ENCODE data around the gene LBR.

The LBR gene

DNA sequence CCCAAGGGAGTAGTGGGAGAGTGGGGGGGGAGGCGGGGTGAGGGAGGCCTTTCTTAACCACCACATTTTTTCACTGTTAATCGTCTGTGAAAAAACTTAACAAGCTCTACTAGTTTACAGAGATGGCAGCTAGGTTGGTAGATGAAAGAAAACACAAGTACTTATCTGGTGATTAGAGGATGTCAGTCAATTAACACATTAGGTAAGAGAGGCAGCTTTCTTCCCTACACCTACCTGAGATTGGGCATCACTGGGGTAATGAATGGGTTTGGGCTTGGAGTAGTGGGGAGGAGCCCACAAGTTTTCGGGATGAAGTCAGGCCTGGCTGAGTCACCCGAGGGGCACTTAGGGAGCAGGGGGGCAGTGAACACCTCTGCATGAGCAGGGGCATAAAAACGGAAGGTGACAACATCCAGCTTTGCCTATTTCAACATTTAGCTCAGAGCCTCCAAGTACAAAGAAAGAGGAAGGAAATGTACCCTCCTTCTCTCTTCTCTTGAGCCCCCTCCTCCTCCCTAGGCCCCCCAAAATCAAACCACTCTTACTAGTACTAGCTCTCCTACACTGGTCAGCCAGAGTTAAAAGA lies 2.5 kb downstream of the LBR start (continued):
- TF ChIP-seq KLF1 (tag by site-specific recombination; IDR thresholded peaks at IDR 0.05) (peak; percentile 85), ZNF701 (tag by site-specific recombination; IDR thresholded peaks at IDR 0.05) (no peak), PRDM10 (tag by site-specific recombination; IDR thresholded peaks at IDR 0.05) (peak; percentile 90), ZNF211 (tag by site-specific recombination; IDR thresholded peaks at IDR 0.05; ENCODE audit: low read depth) (no peak), INSM2 (tag by site-specific recombination; IDR thresholded peaks at IDR 0.05) (peak; percentile 85), KLF9 (tag by site-specific recombination; IDR thresholded peaks at IDR 0.05; ENCODE audit: low read depth) (no peak), ZNF514 (tag by site-specific recombination; IDR thresholded peaks at IDR 0.05) (no peak), ZNF664 (tag by site-specific recombination; IDR thresholded peaks at IDR 0.05) (no peak), ZNF138 (tag by site-specific recombination; IDR thresholded peaks at IDR 0.05; ENCODE audit: borderline replicate concordance) (no peak), ZSCAN23 (tag by site-specific recombination; IDR thresholded peaks at IDR 0.05) (peak; percentile 24; the same call in 1 of the 2 replicates), TCF7L2 (IDR thresholded peaks at IDR 0.05; ENCODE audit: borderline replicate concordance, low read depth, low read length) (peak; percentile 46; the same call in 1 of the 2 replicates), ZBTB20 (tag by site-specific recombination; IDR thresholded peaks at IDR 0.05) (peak; percentile 38; the same call in 1 of the 2 replicates), ZNF692 (tag by site-specific recombination; IDR thresholded peaks at IDR 0.05) (peak; percentile 79; the same call in 1 of the 2 replicates)
- TF ChIP-seq, protein P1, sequence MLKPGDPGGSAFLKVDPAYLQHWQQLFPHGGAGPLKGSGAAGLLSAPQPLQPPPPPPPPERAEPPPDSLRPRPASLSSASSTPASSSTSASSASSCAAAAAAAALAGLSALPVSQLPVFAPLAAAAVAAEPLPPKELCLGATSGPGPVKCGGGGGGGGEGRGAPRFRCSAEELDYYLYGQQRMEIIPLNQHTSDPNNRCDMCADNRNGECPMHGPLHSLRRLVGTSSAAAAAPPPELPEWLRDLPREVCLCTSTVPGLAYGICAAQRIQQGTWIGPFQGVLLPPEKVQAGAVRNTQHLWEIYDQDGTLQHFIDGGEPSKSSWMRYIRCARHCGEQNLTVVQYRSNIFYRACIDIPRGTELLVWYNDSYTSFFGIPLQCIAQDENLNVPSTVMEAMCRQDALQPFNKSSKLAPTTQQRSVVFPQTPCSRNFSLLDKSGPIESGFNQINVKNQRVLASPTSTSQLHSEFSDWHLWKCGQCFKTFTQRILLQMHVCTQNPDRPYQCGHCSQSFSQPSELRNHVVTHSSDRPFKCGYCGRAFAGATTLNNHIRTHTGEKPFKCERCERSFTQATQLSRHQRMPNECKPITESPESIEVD (tag by site-specific recombination; IDR thresholded peaks at IDR 0.05) = peak; percentile 77
- TF ChIP-seq, protein P2, sequence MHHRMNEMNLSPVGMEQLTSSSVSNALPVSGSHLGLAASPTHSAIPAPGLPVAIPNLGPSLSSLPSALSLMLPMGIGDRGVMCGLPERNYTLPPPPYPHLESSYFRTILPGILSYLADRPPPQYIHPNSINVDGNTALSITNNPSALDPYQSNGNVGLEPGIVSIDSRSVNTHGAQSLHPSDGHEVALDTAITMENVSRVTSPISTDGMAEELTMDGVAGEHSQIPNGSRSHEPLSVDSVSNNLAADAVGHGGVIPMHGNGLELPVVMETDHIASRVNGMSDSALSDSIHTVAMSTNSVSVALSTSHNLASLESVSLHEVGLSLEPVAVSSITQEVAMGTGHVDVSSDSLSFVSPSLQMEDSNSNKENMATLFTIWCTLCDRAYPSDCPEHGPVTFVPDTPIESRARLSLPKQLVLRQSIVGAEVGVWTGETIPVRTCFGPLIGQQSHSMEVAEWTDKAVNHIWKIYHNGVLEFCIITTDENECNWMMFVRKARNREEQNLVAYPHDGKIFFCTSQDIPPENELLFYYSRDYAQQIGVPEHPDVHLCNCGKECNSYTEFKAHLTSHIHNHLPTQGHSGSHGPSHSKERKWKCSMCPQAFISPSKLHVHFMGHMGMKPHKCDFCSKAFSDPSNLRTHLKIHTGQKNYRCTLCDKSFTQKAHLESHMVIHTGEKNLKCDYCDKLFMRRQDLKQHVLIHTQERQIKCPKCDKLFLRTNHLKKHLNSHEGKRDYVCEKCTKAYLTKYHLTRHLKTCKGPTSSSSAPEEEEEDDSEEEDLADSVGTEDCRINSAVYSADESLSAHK (tag by site-specific recombination; IDR thresholded peaks at IDR 0.05) = no peak
- TF ChIP-seq, protein P3, sequence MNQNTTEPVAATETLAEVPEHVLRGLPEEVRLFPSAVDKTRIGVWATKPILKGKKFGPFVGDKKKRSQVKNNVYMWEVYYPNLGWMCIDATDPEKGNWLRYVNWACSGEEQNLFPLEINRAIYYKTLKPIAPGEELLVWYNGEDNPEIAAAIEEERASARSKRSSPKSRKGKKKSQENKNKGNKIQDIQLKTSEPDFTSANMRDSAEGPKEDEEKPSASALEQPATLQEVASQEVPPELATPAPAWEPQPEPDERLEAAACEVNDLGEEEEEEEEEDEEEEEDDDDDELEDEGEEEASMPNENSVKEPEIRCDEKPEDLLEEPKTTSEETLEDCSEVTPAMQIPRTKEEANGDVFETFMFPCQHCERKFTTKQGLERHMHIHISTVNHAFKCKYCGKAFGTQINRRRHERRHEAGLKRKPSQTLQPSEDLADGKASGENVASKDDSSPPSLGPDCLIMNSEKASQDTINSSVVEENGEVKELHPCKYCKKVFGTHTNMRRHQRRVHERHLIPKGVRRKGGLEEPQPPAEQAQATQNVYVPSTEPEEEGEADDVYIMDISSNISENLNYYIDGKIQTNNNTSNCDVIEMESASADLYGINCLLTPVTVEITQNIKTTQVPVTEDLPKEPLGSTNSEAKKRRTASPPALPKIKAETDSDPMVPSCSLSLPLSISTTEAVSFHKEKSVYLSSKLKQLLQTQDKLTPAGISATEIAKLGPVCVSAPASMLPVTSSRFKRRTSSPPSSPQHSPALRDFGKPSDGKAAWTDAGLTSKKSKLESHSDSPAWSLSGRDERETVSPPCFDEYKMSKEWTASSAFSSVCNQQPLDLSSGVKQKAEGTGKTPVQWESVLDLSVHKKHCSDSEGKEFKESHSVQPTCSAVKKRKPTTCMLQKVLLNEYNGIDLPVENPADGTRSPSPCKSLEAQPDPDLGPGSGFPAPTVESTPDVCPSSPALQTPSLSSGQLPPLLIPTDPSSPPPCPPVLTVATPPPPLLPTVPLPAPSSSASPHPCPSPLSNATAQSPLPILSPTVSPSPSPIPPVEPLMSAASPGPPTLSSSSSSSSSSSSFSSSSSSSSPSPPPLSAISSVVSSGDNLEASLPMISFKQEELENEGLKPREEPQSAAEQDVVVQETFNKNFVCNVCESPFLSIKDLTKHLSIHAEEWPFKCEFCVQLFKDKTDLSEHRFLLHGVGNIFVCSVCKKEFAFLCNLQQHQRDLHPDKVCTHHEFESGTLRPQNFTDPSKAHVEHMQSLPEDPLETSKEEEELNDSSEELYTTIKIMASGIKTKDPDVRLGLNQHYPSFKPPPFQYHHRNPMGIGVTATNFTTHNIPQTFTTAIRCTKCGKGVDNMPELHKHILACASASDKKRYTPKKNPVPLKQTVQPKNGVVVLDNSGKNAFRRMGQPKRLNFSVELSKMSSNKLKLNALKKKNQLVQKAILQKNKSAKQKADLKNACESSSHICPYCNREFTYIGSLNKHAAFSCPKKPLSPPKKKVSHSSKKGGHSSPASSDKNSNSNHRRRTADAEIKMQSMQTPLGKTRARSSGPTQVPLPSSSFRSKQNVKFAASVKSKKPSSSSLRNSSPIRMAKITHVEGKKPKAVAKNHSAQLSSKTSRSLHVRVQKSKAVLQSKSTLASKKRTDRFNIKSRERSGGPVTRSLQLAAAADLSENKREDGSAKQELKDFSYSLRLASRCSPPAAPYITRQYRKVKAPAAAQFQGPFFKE (tag by site-specific recombination; IDR thresholded peaks at IDR 0.05; ENCODE audit: borderline replicate concordance) = no peak

All from HEK293 (cell line).